T-helper 2 cell treated with Interferon-gamma antibody and Interleukin-4, amounts not matched to agents 100 ng/mL and 5 ng/mL, for 36 hours (primary cell): ENCODE measurements around the gene FOXP1. TPM values are rescaled to one million over a fixed set of nuclear protein-coding genes. Genes with fewer than 3 reads are reported as not detected.

Experiments
- intact Hi-C: fragments of 100-400 bp; cut with micrococcal nuclease; formaldehyde crosslinking; loops from one replicate; pipeline ENCODE4 v1.15.1; 2023
- total RNA-seq: library from RNA; stranded (reverse); gene quantifications from 2 replicates; pipeline ENCODE4 v1.2.3, GENCODE V29; 2022

The FOXP1 gene
- total RNA-seq, 1 donor from 2014 or later, result 113 TPM

GRCh38 chr3:71121429-71122167, 461.9 kb downstream of the FOXP1 start:
- intact Hi-C loops, result no loop called here

GRCh38 chr3:71120012-71120411, 463.5 kb downstream of the FOXP1 start:
- intact Hi-C loops, result no loop called here

GRCh38 chr3:71119171-71119570, 464.4 kb downstream of the FOXP1 start:
- intact Hi-C loops, result no loop called here

GRCh38 chr3:71118436-71118835, 465.1 kb downstream of the FOXP1 start:
- intact Hi-C loops, result no loop called here

- intact Hi-C loops, result no loop called here
These were observed 465.8 kb downstream of the FOXP1 start for GRCh38 chr3:71117572-71118247.

- intact Hi-C loops, result no loop called here
These were observed 468.9 kb downstream of the FOXP1 start for GRCh38 chr3:71114610-71115009.

- intact Hi-C loops, result no loop called here
These were observed 471.0 kb downstream of the FOXP1 start for GRCh38 chr3:71112576-71112975.

- intact Hi-C loops, result no loop called here
These were observed 471.6 kb downstream of the FOXP1 start for GRCh38 chr3:71111784-71112440.

GRCh38 chr3:71110385-71111222, 472.9 kb downstream of the FOXP1 start:
- intact Hi-C loops, result no loop called here

- intact Hi-C loops, result no loop called here
These were observed 473.6 kb downstream of the FOXP1 start for GRCh38 chr3:71109977-71110285.

GRCh38 chr3:71109241-71109976, 474.1 kb downstream of the FOXP1 start:
- intact Hi-C loops, result no loop called here

GRCh38 chr3:71107926-71108325, 475.6 kb downstream of the FOXP1 start:
- intact Hi-C loops, result no loop called here

GRCh38 chr3:71104976-71105375, 478.6 kb downstream of the FOXP1 start:
- intact Hi-C loops, result no loop called here

GRCh38 chr3:71104556-71104955, 479.0 kb downstream of the FOXP1 start:
- intact Hi-C loops, result no loop called here

- intact Hi-C loops, result no loop called here
These were observed 479.4 kb downstream of the FOXP1 start for GRCh38 chr3:71104121-71104541.

- intact Hi-C loops, result no loop called here
These were observed 480.1 kb downstream of the FOXP1 start for GRCh38 chr3:71103430-71103921.

- intact Hi-C loops, result no loop called here
These were observed 481.2 kb downstream of the FOXP1 start for GRCh38 chr3:71102111-71102983.

- intact Hi-C loops, result no loop called here
These were observed 481.9 kb downstream of the FOXP1 start for GRCh38 chr3:71101626-71102025.

- intact Hi-C loops, result no loop called here
These were observed 482.5 kb downstream of the FOXP1 start for GRCh38 chr3:71101014-71101413.
